PFSK-1 (cell line): Measurements from ENCODE around the gene RFTN1.

Experiments used
- POLR2AphosphoS5 ChIP-seq: IDR thresholded peaks from 2 replicates; pipeline ENCODE4 v1.6.1; 2012; ENCODE audit warnings: low read depth, mild to moderate bottlenecking, control low read depth, low read length, moderate library complexity
- TAF1 ChIP-seq: IDR thresholded peaks from 2 replicates; pipeline ENCODE4 v1.6.1; 2012; ENCODE audit warnings: low read length, control low read depth, borderline replicate concordance; ENCODE audit not compliant: insufficient read depth
- TF ChIP-seq, protein P1 (sequence below), 2 experiments: IDR thresholded peaks; 2 replicates each; pipeline versions ENCODE4 v1.6.1 to v1.8.0; 2011 to 2012; ENCODE audit warnings: low read depth in 2 of 2, low read length in 2 of 2, control low read depth in 1 of 2, inconsistent platforms in 1 of 2, mild to moderate bottlenecking in 1 of 2, moderate library complexity in 1 of 2; ENCODE audit not compliant: insufficient read depth in 1 of 2

- TF ChIP-seq, protein P1, sequence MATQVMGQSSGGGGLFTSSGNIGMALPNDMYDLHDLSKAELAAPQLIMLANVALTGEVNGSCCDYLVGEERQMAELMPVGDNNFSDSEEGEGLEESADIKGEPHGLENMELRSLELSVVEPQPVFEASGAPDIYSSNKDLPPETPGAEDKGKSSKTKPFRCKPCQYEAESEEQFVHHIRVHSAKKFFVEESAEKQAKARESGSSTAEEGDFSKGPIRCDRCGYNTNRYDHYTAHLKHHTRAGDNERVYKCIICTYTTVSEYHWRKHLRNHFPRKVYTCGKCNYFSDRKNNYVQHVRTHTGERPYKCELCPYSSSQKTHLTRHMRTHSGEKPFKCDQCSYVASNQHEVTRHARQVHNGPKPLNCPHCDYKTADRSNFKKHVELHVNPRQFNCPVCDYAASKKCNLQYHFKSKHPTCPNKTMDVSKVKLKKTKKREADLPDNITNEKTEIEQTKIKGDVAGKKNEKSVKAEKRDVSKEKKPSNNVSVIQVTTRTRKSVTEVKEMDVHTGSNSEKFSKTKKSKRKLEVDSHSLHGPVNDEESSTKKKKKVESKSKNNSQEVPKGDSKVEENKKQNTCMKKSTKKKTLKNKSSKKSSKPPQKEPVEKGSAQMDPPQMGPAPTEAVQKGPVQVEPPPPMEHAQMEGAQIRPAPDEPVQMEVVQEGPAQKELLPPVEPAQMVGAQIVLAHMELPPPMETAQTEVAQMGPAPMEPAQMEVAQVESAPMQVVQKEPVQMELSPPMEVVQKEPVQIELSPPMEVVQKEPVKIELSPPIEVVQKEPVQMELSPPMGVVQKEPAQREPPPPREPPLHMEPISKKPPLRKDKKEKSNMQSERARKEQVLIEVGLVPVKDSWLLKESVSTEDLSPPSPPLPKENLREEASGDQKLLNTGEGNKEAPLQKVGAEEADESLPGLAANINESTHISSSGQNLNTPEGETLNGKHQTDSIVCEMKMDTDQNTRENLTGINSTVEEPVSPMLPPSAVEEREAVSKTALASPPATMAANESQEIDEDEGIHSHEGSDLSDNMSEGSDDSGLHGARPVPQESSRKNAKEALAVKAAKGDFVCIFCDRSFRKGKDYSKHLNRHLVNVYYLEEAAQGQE (IDR thresholded peaks at IDR 0.05; ENCODE audit: insufficient read depth in 1 of 2, low read depth in 2 of 2, low read length in 2 of 2): no peak
- TF ChIP-seq POLR2AphosphoS5: no peak
- TF ChIP-seq TAF1: no peak
Measured at GRCh38 chr3:16523778-16524177, 10.3 kb upstream of the RFTN1 start.
